Mucosa of descending colon (tissue), 3 donors: Measurements from ENCODE around the gene SNX1. TPM values are rescaled to one million over a fixed set of nuclear protein-coding genes. Genes with fewer than 3 reads are reported as not detected.

ENCODE experiments used
- ATAC-seq: fragments of 200-7000 bp; cut with Tn5 transposase; one replicate; pipeline ENCODE4 v1.9.1; 2020; ENCODE audit warnings: mild to moderate bottlenecking, moderate library complexity
- DNase-seq, 3 donors: peaks; one replicate each; pipeline ENCODE4 v3.0.0-alpha.2; 2020
- H3K36me3 ChIP-seq: fragments of 200-600 bp; one replicate; pipeline ENCODE4 v1.8.0; 2021; ENCODE audit warnings: low read depth, mild to moderate bottlenecking
- H3K4me1 ChIP-seq: fragments of 200-600 bp; one replicate; pipeline ENCODE4 v1.8.0; 2021; ENCODE audit warnings: low read depth, mild to moderate bottlenecking
- H3K4me3 ChIP-seq: fragments of 200-600 bp; one replicate; pipeline ENCODE4 v1.8.0; 2021; ENCODE audit warnings: mild to moderate bottlenecking
- H3K9me3 ChIP-seq: fragments of 200-600 bp; one replicate; pipeline ENCODE4 v1.8.0; 2021; ENCODE audit warnings: mild to moderate bottlenecking
- intact Hi-C, 2 donors: fragments of 100-400 bp; cut with DNase I in 1 of 2; cut with micrococcal nuclease in 1 of 2; formaldehyde crosslinking; loops; one replicate each; pipeline versions ENCODE4 v1.11.0 to v1.11.1; 2022; cut with DNase I, micrococcal nuclease
- total RNA-seq, 3 donors: library from RNA; stranded (reverse); fragmentation: NEBNext Ultra II Directional in 2 of 3; extraction: Animal tissue kit (Norgen Biotek cat#: 25700) in 2 of 3; gene quantifications; one replicate each; pipeline versions ENCODE4 v1.2.1 to v1.2.4, GENCODE V29; 2021 to 2023
- TF ChIP-seq, protein P1 (sequence below): fragments of 200-600 bp; IDR thresholded peaks from one replicate; pipeline ENCODE4 v1.8.0; 2022; ENCODE audit warnings: antibody characterized with exemption, mild to moderate bottlenecking
- donor health status: DM: no; HTN: no; CAD: no; lungs with moderate emphysema.
- donor health status: DM: no; HTN: no; CAD: no.
- donor health status: DM: no; HTN: yes; CAD: no.

SNX1 gene
- total RNA-seq, 3 donors from 2014 or later = 110 to 122 (median 118) TPM

DNA sequence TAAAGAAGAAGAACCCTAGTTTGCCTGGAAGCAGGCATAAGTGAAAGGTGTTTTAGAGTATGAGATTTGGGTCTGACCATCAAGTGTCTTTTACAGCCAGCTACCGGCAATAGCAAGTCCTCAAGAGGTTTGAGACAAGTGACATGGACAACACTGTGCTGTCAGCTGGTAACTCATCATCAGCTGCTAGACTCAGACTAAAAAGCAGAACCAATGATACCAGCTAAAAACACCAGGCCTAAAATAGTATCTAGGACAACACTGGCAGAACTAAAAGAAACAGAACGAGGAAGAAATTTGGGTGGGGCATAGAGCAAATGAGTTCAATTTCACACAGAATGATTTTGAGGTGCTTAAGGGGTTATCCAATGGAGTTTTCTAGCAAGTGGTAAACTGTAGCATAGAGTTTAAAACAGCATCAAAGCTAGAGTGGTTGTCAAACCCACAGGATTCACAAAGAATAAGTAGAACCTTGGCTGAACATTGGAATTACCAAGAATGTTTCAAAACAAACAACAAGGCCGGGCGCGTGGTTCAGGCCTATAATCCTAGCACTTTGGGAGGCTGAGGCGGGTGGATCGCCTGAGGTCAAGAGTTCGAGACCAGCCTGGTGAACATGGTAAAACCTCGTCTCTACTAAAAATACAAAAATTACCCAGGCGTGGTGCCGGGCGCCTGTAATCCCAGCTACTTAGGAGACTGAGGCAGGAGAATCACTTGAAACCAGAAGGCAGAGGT lies 6.1 kb upstream of the SNX1 start:
- ATAC-seq (no peak), DNase-seq (no peak)
- intact Hi-C loops = no loop called here
- Histone ChIP-seq H3K4me3 (no peak overlapping the region), H3K9me3 (no peaks in the 10 kb centered on the region), H3K4me1 (peaks cover 11% of the 10 kb centered on the region), H3K36me3 (no peaks in the 10 kb centered on the region)
- TF ChIP-seq, protein P1, sequence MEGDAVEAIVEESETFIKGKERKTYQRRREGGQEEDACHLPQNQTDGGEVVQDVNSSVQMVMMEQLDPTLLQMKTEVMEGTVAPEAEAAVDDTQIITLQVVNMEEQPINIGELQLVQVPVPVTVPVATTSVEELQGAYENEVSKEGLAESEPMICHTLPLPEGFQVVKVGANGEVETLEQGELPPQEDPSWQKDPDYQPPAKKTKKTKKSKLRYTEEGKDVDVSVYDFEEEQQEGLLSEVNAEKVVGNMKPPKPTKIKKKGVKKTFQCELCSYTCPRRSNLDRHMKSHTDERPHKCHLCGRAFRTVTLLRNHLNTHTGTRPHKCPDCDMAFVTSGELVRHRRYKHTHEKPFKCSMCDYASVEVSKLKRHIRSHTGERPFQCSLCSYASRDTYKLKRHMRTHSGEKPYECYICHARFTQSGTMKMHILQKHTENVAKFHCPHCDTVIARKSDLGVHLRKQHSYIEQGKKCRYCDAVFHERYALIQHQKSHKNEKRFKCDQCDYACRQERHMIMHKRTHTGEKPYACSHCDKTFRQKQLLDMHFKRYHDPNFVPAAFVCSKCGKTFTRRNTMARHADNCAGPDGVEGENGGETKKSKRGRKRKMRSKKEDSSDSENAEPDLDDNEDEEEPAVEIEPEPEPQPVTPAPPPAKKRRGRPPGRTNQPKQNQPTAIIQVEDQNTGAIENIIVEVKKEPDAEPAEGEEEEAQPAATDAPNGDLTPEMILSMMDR = no peak

DNA sequence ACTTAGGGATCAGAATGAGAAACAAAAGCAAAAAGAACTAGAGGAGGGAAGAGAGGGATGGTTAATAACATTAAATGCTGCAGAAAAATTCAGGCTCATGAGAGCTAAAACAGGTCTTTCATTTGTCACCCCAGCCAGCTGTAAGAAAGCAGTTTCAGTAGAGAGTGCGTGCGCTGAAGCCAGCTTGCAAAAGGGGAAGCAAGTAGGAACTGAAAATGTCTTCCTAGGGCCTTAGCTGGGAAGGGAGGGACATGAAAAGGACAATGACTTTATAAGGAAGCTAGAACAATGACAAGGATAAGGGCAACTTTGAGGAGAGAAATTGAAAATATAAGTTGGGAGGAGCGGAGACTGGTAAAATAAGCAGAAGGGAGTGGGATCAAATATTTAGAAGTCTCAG lies 5.3 kb upstream of the SNX1 start:
- Histone ChIP-seq H3K9me3 (no peaks in the 10 kb centered on the region), H3K4me3 (no peak overlapping the region), H3K36me3 (no peaks in the 10 kb centered on the region), H3K4me1 (peaks cover 18% of the 10 kb centered on the region)
- DNase-seq = peak in 1 of 3 donors; percentile 33
- intact Hi-C loops = no loop called here
- ATAC-seq = no peak
- TF ChIP-seq, protein P1 = no peak

GRCh38 chr15:64092075-64092820 lies 3.5 kb upstream of the SNX1 start:
- Histone ChIP-seq H3K36me3 (no peaks in the 10 kb centered on the region), H3K4me1 (peaks cover 26% of the 10 kb centered on the region), H3K4me3 (no peak overlapping the region), H3K9me3 (no peaks in the 10 kb centered on the region)
- TF ChIP-seq, protein P1 = no peak
- ATAC-seq (no peak), DNase-seq (no peak)
- intact Hi-C loops = no loop called here

GRCh38 chr15:64092864-64093626 lies 2.7 kb upstream of the SNX1 start:
- TF ChIP-seq, protein P1 = no peak
- no peaks in the 10 kb centered on the region for H3K9me3 ChIP-seq
- intact Hi-C loops = no loop called here
- peaks cover 34% of the 10 kb centered on the region for H3K4me1 ChIP-seq
- H3K36me3 ChIP-seq = no peaks in the 10 kb centered on the region
- ATAC-seq = peak; percentile 39
- peak overlapping the region; percentile 35 for H3K4me3 ChIP-seq
- DNase-seq = peak; percentile 66 to 73 (median 68)

DNA sequence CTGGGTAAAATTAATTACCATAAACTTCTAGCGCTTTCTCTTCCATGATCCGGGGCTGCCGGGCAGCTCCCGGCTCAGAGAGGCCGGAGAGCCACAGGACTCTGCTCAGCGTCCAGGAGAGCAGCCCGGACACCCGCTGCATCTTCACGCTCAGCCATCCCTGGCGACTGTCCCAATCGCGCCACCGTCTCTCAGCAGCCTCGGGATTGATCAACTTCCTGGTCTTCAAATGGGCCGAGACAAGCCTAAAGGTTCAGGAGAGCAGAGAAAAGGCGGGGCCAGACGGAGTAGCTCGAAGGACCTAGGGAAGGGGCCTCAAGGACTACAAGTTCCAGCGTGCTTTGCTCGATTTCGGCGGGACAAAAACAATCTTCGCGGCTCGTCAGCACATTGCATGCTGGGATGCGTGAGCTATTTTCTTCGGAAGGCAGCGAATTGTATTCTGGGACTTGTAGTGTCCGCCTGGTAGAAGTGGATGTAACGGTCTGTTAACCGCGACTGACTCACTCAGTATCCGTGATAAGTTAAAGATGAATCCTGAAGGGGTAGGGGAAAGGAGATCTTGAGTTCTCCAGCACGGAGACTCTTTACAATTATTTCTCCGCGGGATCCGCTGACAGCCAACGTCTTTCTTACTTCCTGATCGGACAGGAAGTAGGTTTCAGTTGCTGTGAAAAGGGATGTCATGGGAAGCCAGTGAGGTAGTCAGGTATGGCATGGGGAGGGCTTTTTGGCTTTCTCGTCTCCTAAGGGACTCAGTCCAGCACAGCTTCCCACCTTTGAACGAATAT lies 2.0 kb upstream of the SNX1 start, which contains the start of gene CIAO2A:
Gene CIAO2A, minus strand, starts transcription at position 212 of the 791 bp plus-strand sequence. Its CDS starts 70 bp downstream, at position 142.
- peaks cover 37% of the 10 kb centered on the region for H3K4me1 ChIP-seq

More for the DNA sequence above, 2.0 kb upstream of the SNX1 start, which contains the start of gene CIAO2A:
- DNase-seq (peak; percentile 93 to 98 (median 96)), ATAC-seq (peak; percentile 84)
- intact Hi-C loops = no loop called here
- H3K9me3 ChIP-seq = no peaks in the 10 kb centered on the region
- peak within 1 kb of the TSS; percentile 35 for H3K4me3 ChIP-seq
- TF ChIP-seq, protein P1 = no peak
- H3K36me3 ChIP-seq = no peaks in the 10 kb centered on the region
